ENCODE measurements around the gene PRKG1. TPM values are rescaled to one million over a fixed set of nuclear protein-coding genes. Genes with fewer than 3 reads are reported as not detected.

PRKG1 gene
- total RNA-seq, 2 donors from 2014 or later = 17.8 to 31.1 TPM

GRCh38 chr10:51638211-51638610 lies 563.9 kb downstream of the PRKG1 start:
- no peak for TF ChIP-seq CTCF (IDR thresholded peaks at IDR 0.05)
- no peak overlapping the region for H3K27ac ChIP-seq

DNA sequence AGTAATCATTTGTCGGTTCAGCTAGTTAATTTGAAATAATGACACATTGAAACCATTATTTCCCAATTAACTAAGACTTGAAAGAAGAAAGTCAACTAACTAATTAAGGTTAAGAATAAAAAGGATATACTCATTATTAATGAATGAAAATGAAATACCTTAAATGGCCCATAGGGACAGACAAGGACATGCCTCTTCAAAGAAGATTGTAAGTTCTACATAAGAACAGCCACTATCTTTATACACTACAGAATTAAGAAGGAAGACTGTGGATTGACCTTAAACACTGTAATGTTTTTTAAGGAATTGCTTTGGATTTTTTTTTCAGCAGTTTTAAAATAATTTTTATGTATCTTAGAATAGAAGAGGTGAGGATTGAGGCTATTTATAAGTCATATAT lies 564.5 kb downstream of the PRKG1 start:
- Histone ChIP-seq H3K27me3 (no peaks in the 10 kb centered on the region), H3K27ac (no peak overlapping the region), H3K9me3 (no peaks in the 10 kb centered on the region), H3K4me1 (peaks cover 0 to 4% of the 10 kb centered on the region in 2 donors), H3K4me3 (no peak overlapping the region), H3K36me3 (no peaks in the 10 kb centered on the region)
- TF ChIP-seq CTCF (IDR thresholded peaks at IDR 0.05) = no peak
- no peak for DNase-seq (ENCODE audit: low spot score)

More at GRCh38 chr10:51638211-51638610, 563.9 kb downstream of the PRKG1 start:
- no peak overlapping the region for H3K4me3 ChIP-seq
- no peaks in the 10 kb centered on the region for H3K9me3 ChIP-seq
- no peaks in the 10 kb centered on the region for H3K36me3 ChIP-seq
- peaks cover 0 to 4% of the 10 kb centered on the region in 2 donors for H3K4me1 ChIP-seq
- no peak for DNase-seq (ENCODE audit: low spot score)
- no peaks in the 10 kb centered on the region for H3K27me3 ChIP-seq

GRCh38 chr10:51640120-51640819 lies 566.0 kb downstream of the PRKG1 start:
- no peak for DNase-seq (ENCODE audit: low spot score)
- Histone ChIP-seq H3K4me3 (no peak overlapping the region), H3K27ac (no peak overlapping the region), H3K4me1 (peaks cover 0 to 4% of the 10 kb centered on the region in 2 donors), H3K27me3 (no peaks in the 10 kb centered on the region), H3K36me3 (no peaks in the 10 kb centered on the region), H3K9me3 (no peaks in the 10 kb centered on the region)
- no peak for TF ChIP-seq CTCF (IDR thresholded peaks at IDR 0.05)

- no peak for DNase-seq (ENCODE audit: low spot score)
- Histone ChIP-seq H3K4me1 (peaks cover 0 to 4% of the 10 kb centered on the region in 2 donors), H3K27me3 (no peaks in the 10 kb centered on the region), H3K9me3 (no peaks in the 10 kb centered on the region), H3K4me3 (no peak overlapping the region), H3K36me3 (no peaks in the 10 kb centered on the region), H3K27ac (no peak overlapping the region)
- TF ChIP-seq CTCF (IDR thresholded peaks at IDR 0.05) = no peak
Observed at GRCh38 chr10:51642581-51642980, 568.3 kb downstream of the PRKG1 start.

DNA sequence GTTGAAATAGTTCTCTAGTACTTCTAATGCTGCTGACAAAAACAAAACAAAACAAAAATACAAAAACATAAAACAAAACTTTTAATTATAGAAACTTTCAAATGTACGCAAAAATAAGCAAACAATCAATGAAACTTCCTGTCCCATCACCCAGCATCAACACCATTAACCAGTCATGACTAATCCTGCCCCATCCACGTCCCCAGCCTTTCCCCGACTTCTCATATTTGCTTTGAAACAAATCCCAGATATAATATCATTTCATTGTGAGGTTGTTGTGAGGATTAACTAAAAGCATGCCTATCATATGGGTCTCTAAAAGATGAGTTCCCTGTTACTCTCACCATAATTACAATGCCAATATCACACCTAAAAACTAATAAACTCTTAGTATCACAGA lies 569.4 kb downstream of the PRKG1 start:
- Histone ChIP-seq H3K36me3 (no peaks in the 10 kb centered on the region), H3K27me3 (no peaks in the 10 kb centered on the region), H3K27ac (no peak overlapping the region), H3K9me3 (no peaks in the 10 kb centered on the region), H3K4me1 (peaks cover 0 to 4% of the 10 kb centered on the region in 2 donors), H3K4me3 (no peak overlapping the region)
- DNase-seq (ENCODE audit: low spot score) = no peak
- TF ChIP-seq CTCF (IDR thresholded peaks at IDR 0.05) = no peak

DNA sequence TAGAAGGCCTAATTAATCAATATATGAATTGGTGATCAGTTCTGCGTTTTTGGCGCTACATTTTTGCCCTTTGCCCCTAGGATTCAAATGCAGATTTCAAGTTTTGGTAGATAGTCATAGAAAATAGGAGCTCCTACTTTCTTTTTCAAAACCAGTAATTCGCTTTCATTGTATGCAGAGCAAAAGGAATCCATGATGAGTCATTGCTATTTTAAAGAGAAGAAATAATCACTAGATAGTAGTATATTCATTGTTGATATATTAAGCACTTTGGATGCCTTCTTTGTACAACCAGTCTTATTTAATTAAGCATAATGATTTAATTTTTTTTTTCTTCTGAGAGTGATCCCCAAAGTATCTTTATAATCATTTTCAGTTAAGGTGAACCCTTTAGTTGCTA lies 574.8 kb downstream of the PRKG1 start:
- peaks cover 0 to 10% of the 10 kb centered on the region in 2 donors for H3K4me1 ChIP-seq
- H3K27ac ChIP-seq = no peak overlapping the region
- H3K36me3 ChIP-seq = no peaks in the 10 kb centered on the region
- H3K4me3 ChIP-seq = no peak overlapping the region
- no peaks in the 10 kb centered on the region for H3K9me3 ChIP-seq
- DNase-seq (ENCODE audit: low spot score) = no peak
- no peaks in the 10 kb centered on the region for H3K27me3 ChIP-seq
- TF ChIP-seq CTCF (IDR thresholded peaks at IDR 0.05) = no peak

Measured in right atrium auricular region (tissue), 2 donors.